Astrocyte of the cerebellum (primary cell): Measurements from ENCODE around the gene FCMR.

Experiments
- DNase-seq: peaks from one replicate; pipeline ENCODE4 v3.0.0-alpha.2; 2011; ENCODE audit warnings: low read depth
- H3K4me3 ChIP-seq: 2 replicates; pipeline ENCODE4 v1.5.1; 2011; ENCODE audit warnings: mild to moderate bottlenecking, low read depth, low read length, moderate library complexity
- CTCF ChIP-seq: IDR thresholded peaks from 2 replicates; pipeline ENCODE4 v1.5.1; 2012; ENCODE audit warnings: low read length, low read depth, moderate library complexity, mild to moderate bottlenecking; ENCODE audit errors: missing control alignments
- in situ Hi-C: cut with HindIII; loops from 2 replicates; pipeline ENCODE4 v1.10.0; 2017; ENCODE audit warnings: low sequenced_read_pairs

Gene FCMR

GRCh38 chr1:206957639-206958038 is 35.9 kb upstream of the FCMR start:
- no peak for DNase-seq
- in situ Hi-C loops = no loop called here
- no peak for TF ChIP-seq CTCF
- H3K4me3 ChIP-seq = no peak overlapping the region

- in situ Hi-C loops = no loop called here
- no peak for DNase-seq
Measured at GRCh38 chr1:206955476-206956451, 34.0 kb upstream of the FCMR start.

GRCh38 chr1:206954459-206955342 is 33.0 kb upstream of the FCMR start:
- no peak overlapping the region for H3K4me3 ChIP-seq
- TF ChIP-seq CTCF = no peak
- in situ Hi-C loops = no loop called here
- no peak for DNase-seq

More at GRCh38 chr1:206955476-206956451, 34.0 kb upstream of the FCMR start:
- no peak overlapping the region for H3K4me3 ChIP-seq
- no peak for TF ChIP-seq CTCF

- no peak overlapping the region for H3K4me3 ChIP-seq
- in situ Hi-C loops = no loop called here
- DNase-seq = no peak
- no peak for TF ChIP-seq CTCF
Measured at GRCh38 chr1:206953626-206954025, 31.9 kb upstream of the FCMR start.

GRCh38 chr1:206953126-206953525 is 31.4 kb upstream of the FCMR start:
- no peak for TF ChIP-seq CTCF
- DNase-seq = no peak
- in situ Hi-C loops = no loop called here
- H3K4me3 ChIP-seq = no peak overlapping the region

- TF ChIP-seq CTCF = no peak
- no peak for DNase-seq
- H3K4me3 ChIP-seq = no peak overlapping the region
- in situ Hi-C loops = no loop called here
Measured at GRCh38 chr1:206952171-206952570, 30.4 kb upstream of the FCMR start.
